DOHH2 (cell line): ENCODE measurements around the gene API5.
A peak's percentile ranks its signal among the peaks of the same experiment; 100 is the strongest.

Source experiments
- H3F3A ChIP-seq: fragments of 200-600 bp; sonication (generic), shearing (Covaris generic); 2 replicates; pipeline ENCODE4 v1.6.0; 2016; ENCODE audit warnings: antibody characterized with exemption, mild to moderate bottlenecking; ENCODE audit not compliant: control insufficient read depth, insufficient read depth
- H3K27ac ChIP-seq: fragments of 200-600 bp; sonication (generic); 2 replicates; pipeline ENCODE4 v1.5.1; 2014; ENCODE audit warnings: low read depth, mild to moderate bottlenecking, low read length, moderate library complexity
- H3K27me3 ChIP-seq: fragments of 200-600 bp; sonication (generic); 2 replicates; pipeline ENCODE4 v1.6.1; 2014; ENCODE audit warnings: mild to moderate bottlenecking, low read length, mixed read lengths; ENCODE audit not compliant: control insufficient read depth
- H3K36me3 ChIP-seq: fragments of 200-600 bp; sonication (generic); 2 replicates; pipeline ENCODE4 v1.6.1; 2014; ENCODE audit warnings: mild to moderate bottlenecking, low read length, moderate library complexity, mixed read lengths; ENCODE audit not compliant: control insufficient read depth
- H3K4me1 ChIP-seq: fragments of 200-600 bp; sonication (generic); 2 replicates; pipeline ENCODE4 v1.6.1; 2014; ENCODE audit warnings: mild to moderate bottlenecking, low read length, mixed read lengths; ENCODE audit not compliant: control insufficient read depth
- H3K4me2 ChIP-seq: fragments of 200-600 bp; sonication (generic); 2 replicates; pipeline ENCODE4 v1.6.0; 2014; ENCODE audit warnings: mild to moderate bottlenecking, low read length, moderate library complexity
- H3K4me3 ChIP-seq: fragments of 200-600 bp; sonication (generic); 2 replicates; pipeline ENCODE4 v1.5.1; 2014; ENCODE audit warnings: mild to moderate bottlenecking, low read length, mixed read lengths
- H3K79me2 ChIP-seq: fragments of 200-600 bp; sonication (generic); 2 replicates; pipeline ENCODE4 v1.6.1; 2014; ENCODE audit warnings: mild to moderate bottlenecking, low read length, mixed read lengths; ENCODE audit not compliant: control insufficient read depth
- H3K9me2 ChIP-seq: fragments of 200-600 bp; sonication (generic); replicated peaks from 2 replicates; pipeline ENCODE4 v1.6.1; 2014; ENCODE audit warnings: mild to moderate bottlenecking, low read length, mixed read lengths; ENCODE audit not compliant: control insufficient read depth
- H3K9me3 ChIP-seq: fragments of 200-600 bp; sonication (generic); 2 replicates; pipeline ENCODE4 v1.6.1; 2014; ENCODE audit warnings: antibody characterized with exemption, low read length, mixed read lengths; ENCODE audit not compliant: control insufficient read depth, insufficient read depth
- H4K20me1 ChIP-seq: fragments of 200-600 bp; sonication (generic); 2 replicates; pipeline ENCODE4 v1.6.0; 2014; ENCODE audit warnings: low read depth, mild to moderate bottlenecking, antibody characterized with exemption, low read length, moderate library complexity; ENCODE audit not compliant: control insufficient read depth, insufficient read depth
- EZH2phosphoT487 ChIP-seq: fragments of 200-600 bp; sonication (generic); IDR thresholded peaks from 2 replicates; pipeline ENCODE4 v1.6.1; 2017; ENCODE audit warnings: borderline replicate concordance, mild to moderate bottlenecking, antibody characterized with exemption, low read length, moderate library complexity, mixed read lengths
- TF ChIP-seq, protein P1 (sequence below): fragments of 200-600 bp; sonication (generic); IDR thresholded peaks from one replicate; pipeline ENCODE4 v1.5.1; 2014; ENCODE audit warnings: antibody characterized with exemption, mild to moderate bottlenecking, low read depth, low read length; ENCODE audit not compliant: poor library complexity, severe bottlenecking

The API5 gene

DNA sequence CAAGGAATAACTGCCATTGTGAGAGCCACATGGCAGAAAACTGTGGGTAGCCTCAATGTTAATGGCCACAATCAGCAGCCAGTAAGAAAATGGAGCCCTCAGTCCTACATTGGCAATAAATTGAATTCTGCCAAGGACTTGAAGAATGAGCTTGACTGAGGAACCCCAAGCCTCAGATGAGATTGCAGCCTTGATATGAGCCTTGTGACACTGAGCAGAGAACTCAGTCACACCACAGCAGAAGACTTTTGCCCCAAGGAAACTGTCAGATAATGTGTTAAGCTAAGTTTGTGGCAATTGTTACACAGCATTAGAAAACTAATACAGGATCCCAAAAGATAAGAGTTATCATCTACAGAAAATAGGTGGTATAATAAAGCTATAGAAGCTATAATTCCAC is 44.5 kb downstream of the API5 start:
- no peak overlapping the region for H3K4me2 ChIP-seq
- peaks cover 9% of the 10 kb centered on the region for H3K36me3 ChIP-seq
- peaks cover 25% of the 10 kb centered on the region for H3K4me1 ChIP-seq
- no peaks in the 10 kb centered on the region for H3K9me3 ChIP-seq
- H3K4me3 ChIP-seq, result no peak overlapping the region
- TF ChIP-seq, protein P1, sequence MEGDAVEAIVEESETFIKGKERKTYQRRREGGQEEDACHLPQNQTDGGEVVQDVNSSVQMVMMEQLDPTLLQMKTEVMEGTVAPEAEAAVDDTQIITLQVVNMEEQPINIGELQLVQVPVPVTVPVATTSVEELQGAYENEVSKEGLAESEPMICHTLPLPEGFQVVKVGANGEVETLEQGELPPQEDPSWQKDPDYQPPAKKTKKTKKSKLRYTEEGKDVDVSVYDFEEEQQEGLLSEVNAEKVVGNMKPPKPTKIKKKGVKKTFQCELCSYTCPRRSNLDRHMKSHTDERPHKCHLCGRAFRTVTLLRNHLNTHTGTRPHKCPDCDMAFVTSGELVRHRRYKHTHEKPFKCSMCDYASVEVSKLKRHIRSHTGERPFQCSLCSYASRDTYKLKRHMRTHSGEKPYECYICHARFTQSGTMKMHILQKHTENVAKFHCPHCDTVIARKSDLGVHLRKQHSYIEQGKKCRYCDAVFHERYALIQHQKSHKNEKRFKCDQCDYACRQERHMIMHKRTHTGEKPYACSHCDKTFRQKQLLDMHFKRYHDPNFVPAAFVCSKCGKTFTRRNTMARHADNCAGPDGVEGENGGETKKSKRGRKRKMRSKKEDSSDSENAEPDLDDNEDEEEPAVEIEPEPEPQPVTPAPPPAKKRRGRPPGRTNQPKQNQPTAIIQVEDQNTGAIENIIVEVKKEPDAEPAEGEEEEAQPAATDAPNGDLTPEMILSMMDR, result no peak
- no peak for TF ChIP-seq EZH2phosphoT487
- H3F3A ChIP-seq, result peaks cover 3% of the 10 kb centered on the region; the same call in 1 of the 2 replicates
- H3K27me3 ChIP-seq, result no peaks in the 10 kb centered on the region
- no peaks in the 10 kb centered on the region; the same call in 1 of the 2 replicates for H4K20me1 ChIP-seq
- H3K9me2 ChIP-seq, result no peaks in the 10 kb centered on the region
- peaks cover 34% of the 10 kb centered on the region for H3K79me2 ChIP-seq
- no peak overlapping the region for H3K27ac ChIP-seq

DNA sequence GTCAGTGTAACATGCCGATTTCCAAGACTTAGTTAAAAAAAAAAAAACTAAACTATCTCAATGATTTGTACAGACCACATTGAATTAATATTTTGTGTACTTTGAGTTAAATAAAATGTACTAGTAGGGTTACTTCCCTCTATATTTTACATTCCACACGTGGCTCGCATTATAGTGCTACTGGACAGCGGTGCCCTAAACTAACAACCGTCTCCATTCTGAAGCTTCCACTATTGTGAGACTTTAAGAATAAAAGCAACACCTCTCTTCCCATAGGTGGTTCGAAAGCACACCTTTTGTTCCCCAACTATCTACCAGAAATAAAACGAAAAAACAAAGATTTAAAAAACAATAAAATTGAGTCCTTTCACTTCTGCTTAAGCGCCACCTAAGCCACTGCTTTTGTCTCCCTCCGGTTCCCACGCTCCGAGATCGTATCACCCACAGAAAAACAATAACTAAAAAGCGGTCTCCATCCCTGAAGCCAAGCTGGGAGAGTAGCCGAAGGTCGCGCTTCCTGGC is 46.5 kb downstream of the API5 start:
- H4K20me1 ChIP-seq, result no peaks in the 10 kb centered on the region; the same call in none of the 2 replicates
- peaks cover 3% of the 10 kb centered on the region; the same call in 1 of the 2 replicates for H3F3A ChIP-seq
- H3K4me3 ChIP-seq, result peak overlapping the region; percentile 83
- no peaks in the 10 kb centered on the region for H3K9me3 ChIP-seq
- peak overlapping the region; percentile 86 for H3K4me2 ChIP-seq
- peaks cover 21% of the 10 kb centered on the region for H3K36me3 ChIP-seq
- H3K9me2 ChIP-seq, result no peaks in the 10 kb centered on the region
- peaks cover 26% of the 10 kb centered on the region for H3K4me1 ChIP-seq
- no peaks in the 10 kb centered on the region for H3K27me3 ChIP-seq
- H3K27ac ChIP-seq, result peak overlapping the region; percentile 62
- peaks cover 54% of the 10 kb centered on the region for H3K79me2 ChIP-seq
- TF ChIP-seq EZH2phosphoT487, result no peak
- TF ChIP-seq, protein P1, result no peak

DNA sequence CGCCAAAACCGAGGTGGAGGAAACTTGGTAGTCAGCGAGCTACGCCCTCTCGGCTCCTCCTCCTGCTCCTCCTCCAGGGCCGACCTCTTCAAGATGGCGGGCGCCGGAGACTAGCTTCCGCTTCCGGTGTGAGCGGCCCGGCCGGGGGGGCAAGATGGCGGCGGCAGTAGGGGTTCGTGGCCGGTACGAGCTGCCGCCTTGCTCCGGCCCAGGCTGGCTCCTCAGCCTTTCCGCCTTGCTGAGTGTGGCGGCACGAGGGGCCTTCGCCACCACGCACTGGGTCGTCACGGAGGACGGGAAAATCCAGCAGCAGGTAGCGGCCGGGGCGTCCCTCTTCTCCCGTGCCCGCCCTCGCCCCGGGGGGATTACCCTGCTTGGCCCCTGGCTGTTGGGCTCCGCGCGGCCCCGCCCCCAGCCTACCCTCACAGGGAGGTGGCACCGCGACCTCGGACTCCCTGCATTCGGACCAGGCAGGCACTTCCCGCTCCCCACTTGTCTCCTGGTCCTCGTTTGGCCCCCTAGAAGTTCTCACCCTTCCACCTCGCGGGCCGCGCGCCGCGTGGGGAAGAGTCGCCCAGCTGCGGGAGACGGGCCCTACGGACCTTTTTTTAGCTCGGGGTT is 47.1 kb downstream of the API5 start, which contains the start of gene TTC17:
Gene TTC17 (plus strand): TSS at position 120 of the 621 bp plus-strand sequence. CDS start 35 bp downstream, at position 155.
- H3K27me3 ChIP-seq, result no peaks in the 10 kb centered on the region
- peak within 1 kb of the TSS; percentile 83 for H3K4me3 ChIP-seq
- TF ChIP-seq, protein P1, result no peak
- no peak for TF ChIP-seq EZH2phosphoT487
- no peaks in the 10 kb centered on the region for H3K9me2 ChIP-seq
- H4K20me1 ChIP-seq, result no peaks in the 10 kb centered on the region; the same call in none of the 2 replicates
- H3K79me2 ChIP-seq, result peaks cover 60% of the 10 kb centered on the region
- H3K9me3 ChIP-seq, result no peaks in the 10 kb centered on the region
- H3K4me1 ChIP-seq, result peaks cover 26% of the 10 kb centered on the region
- H3K4me2 ChIP-seq, result peak within 1 kb of the TSS; percentile 86
- peak within 1 kb of the TSS; percentile 62 for H3K27ac ChIP-seq
- H3F3A ChIP-seq, result peaks cover 3% of the 10 kb centered on the region; the same call in 1 of the 2 replicates
- H3K36me3 ChIP-seq, result peaks cover 21% of the 10 kb centered on the region
